GM19238 (cell line): ENCODE results near the gene WBP11.
"Not testable (repeated sequence)": the region's sequence is repeated elsewhere in the genome, so short reads cannot be mapped to it uniquely, and the experiment has no call there.

Source experiments
- DNase-seq: peaks from one replicate; pipeline ENCODE4 v3.0.0; 2011; ENCODE audit warnings: low spot score; ENCODE audit not compliant: insufficient read length

WBP11 gene

GRCh38 chr12:14773685-14774073 is 29.6 kb downstream of the WBP11 start:
- no peak for DNase-seq

GRCh38 chr12:14772946-14773345 is 30.3 kb downstream of the WBP11 start:
- no peak for DNase-seq

GRCh38 chr12:14771651-14772137 is 31.6 kb downstream of the WBP11 start:
- no peak for DNase-seq

GRCh38 chr12:14770496-14771461 is 32.5 kb downstream of the WBP11 start:
- no peak for DNase-seq

- no peak for DNase-seq
These were observed 33.2 kb downstream of the WBP11 start for GRCh38 chr12:14769969-14770495.

GRCh38 chr12:14769466-14769968 is 33.8 kb downstream of the WBP11 start:
- no peak for DNase-seq

GRCh38 chr12:14768823-14769405 is 34.4 kb downstream of the WBP11 start:
- DNase-seq: no peak

- no peak for DNase-seq
These were observed 35.7 kb downstream of the WBP11 start for GRCh38 chr12:14767617-14768016.

GRCh38 chr12:14766649-14767215 is 36.5 kb downstream of the WBP11 start:
- DNase-seq: no peak

GRCh38 chr12:14766020-14766419 is 37.3 kb downstream of the WBP11 start:
- DNase-seq: not testable (repeated sequence)

- no peak for DNase-seq
These were observed 37.9 kb downstream of the WBP11 start for GRCh38 chr12:14765398-14765797.

- DNase-seq: not testable (repeated sequence)
These were observed 43.5 kb downstream of the WBP11 start for GRCh38 chr12:14759711-14760280.

GRCh38 chr12:14756334-14757143 is 46.7 kb downstream of the WBP11 start:
- DNase-seq: no peak

GRCh38 chr12:14751986-14752385 is 51.3 kb downstream of the WBP11 start:
- no peak for DNase-seq

- DNase-seq: no peak
These were observed 60.2 kb downstream of the WBP11 start for GRCh38 chr12:14743061-14743460.

- DNase-seq: no peak
These were observed 61.3 kb downstream of the WBP11 start for GRCh38 chr12:14741942-14742341.

GRCh38 chr12:14741153-14741552 is 62.1 kb downstream of the WBP11 start:
- DNase-seq: no peak

- not testable (repeated sequence) for DNase-seq
These were observed 66.8 kb downstream of the WBP11 start for GRCh38 chr12:14736441-14736840.
